Keratinocyte (primary cell): Measurements from ENCODE around the gene UMAD1. TPM values are rescaled to one million over a fixed set of nuclear protein-coding genes. Genes with fewer than 3 reads are reported as not detected.

Source experiments
- DNase-seq: peaks from one replicate; pipeline ENCODE4 v3.0.0-alpha.2; 2011; ENCODE audit warnings: low read depth, missing footprints, low spot score
- FAIRE-seq: peaks from 2 replicates; lab custom pipeline; 2011; peaks lifted over from hg19 to GRCh38; lab: Jason Lieb, UNC
- H2AFZ ChIP-seq: 2 replicates; pipeline ENCODE4 v1.6.0; 2012; ENCODE audit warnings: low read length, control low read depth, inconsistent platforms; ENCODE audit not compliant: control insufficient read depth
- H3K27ac ChIP-seq: 2 replicates; pipeline ENCODE4 v1.5.1; 2011; ENCODE audit warnings: low read length; ENCODE audit not compliant: control insufficient read depth, insufficient read depth
- H3K27me3 ChIP-seq: 3 replicates; pipeline ENCODE4 v1.6.0; 2011; ENCODE audit warnings: low read length; ENCODE audit not compliant: control insufficient read depth, insufficient read depth; ENCODE audit errors: extremely low read depth
- H3K36me3 ChIP-seq, 2 experiments: 2 replicates in 1 of 2; 3 replicates in 1 of 2; pipeline ENCODE4 v1.5.1; 2011; ENCODE audit warnings: low read length in 2 of 2, mild to moderate bottlenecking in 1 of 2; ENCODE audit not compliant: control insufficient read depth in 2 of 2, insufficient read depth in 2 of 2; ENCODE audit errors: extremely low read depth in 1 of 2
- H3K4me1 ChIP-seq: 3 replicates; pipeline ENCODE4 v1.5.1; 2011; ENCODE audit warnings: low read length; ENCODE audit not compliant: control insufficient read depth, insufficient read depth; ENCODE audit errors: extremely low read depth
- H3K4me2 ChIP-seq: 3 replicates; pipeline ENCODE4 v1.6.0; 2011; ENCODE audit warnings: low read depth, low read length; ENCODE audit not compliant: control insufficient read depth, insufficient read depth; ENCODE audit errors: extremely low read depth
- H3K4me3 ChIP-seq, 3 experiments: fragments of 200-600 bp in 1 of 3; sonication (generic) in 1 of 3; 2 replicates in 2 of 3; 3 replicates in 1 of 3; pipeline ENCODE4 v1.5.1; 2011 to 2016; ENCODE audit warnings: low read length in 3 of 3, mild to moderate bottlenecking in 3 of 3, control low read depth in 2 of 3, inconsistent platforms in 1 of 3, low read depth in 1 of 3, mixed read lengths in 1 of 3, mixed run types in 1 of 3, moderate library complexity in 1 of 3; ENCODE audit not compliant: control insufficient read depth in 2 of 3, insufficient read depth in 2 of 3; ENCODE audit errors: extremely low read depth in 1 of 3
- H3K79me2 ChIP-seq: 2 replicates; pipeline ENCODE4 v1.6.0; 2012; ENCODE audit warnings: low read length; ENCODE audit not compliant: control insufficient read depth, insufficient read depth
- H3K9ac ChIP-seq: 3 replicates; pipeline ENCODE4 v1.6.0; 2011; ENCODE audit warnings: low read length; ENCODE audit not compliant: control insufficient read depth, insufficient read depth; ENCODE audit errors: extremely low read depth
- H3K9me1 ChIP-seq: 3 replicates; pipeline ENCODE4 v1.6.0; 2011; ENCODE audit warnings: low read length; ENCODE audit not compliant: control insufficient read depth, insufficient read depth; ENCODE audit errors: extremely low read depth
- H3K9me3 ChIP-seq: 2 replicates; pipeline ENCODE4 v1.5.1; 2012; ENCODE audit warnings: low read depth, low read length; ENCODE audit not compliant: control insufficient read depth
- H4K20me1 ChIP-seq: 3 replicates; pipeline ENCODE4 v1.6.0; 2011; ENCODE audit warnings: low read length; ENCODE audit not compliant: control insufficient read depth, insufficient read depth; ENCODE audit errors: extremely low read depth
- CTCF ChIP-seq, 3 experiments: IDR thresholded peaks in 1 of 3; conservative IDR thresholded peaks in 1 of 3; optimal IDR thresholded peaks in 1 of 3; 2 replicates in 2 of 3; 3 replicates in 1 of 3; pipeline versions ENCODE3 to v1.5.1; 2011; ENCODE audit warnings: low read length in 3 of 3, mild to moderate bottlenecking in 3 of 3, moderate library complexity in 2 of 3, control low read depth in 1 of 3, inconsistent platforms in 1 of 3; ENCODE audit not compliant: insufficient read depth in 2 of 3; ENCODE audit errors: extremely low read depth in 1 of 3
- EZH2 ChIP-seq: IDR thresholded peaks from one replicate; pipeline ENCODE4 v1.6.1; 2012; ENCODE audit warnings: inconsistent platforms, mild to moderate bottlenecking, low read length, moderate library complexity
- dilution Hi-C: fragments of 300-500 bp; cut with MboI; formaldehyde crosslinking; loops from one replicate; pipeline ENCODE4 v1.7.0; 2020; ENCODE audit warnings: low sequenced_read_pairs; ENCODE audit not compliant: extremely low pct_ligation_motif_present
- polyA plus RNA-seq, 5 experiments: library from polyadenylated mRNA; depleted of rRNA in 3 of 5; stranded (reverse) in 3 of 5; stranded (forward) in 1 of 5; unstranded in 1 of 5; fragments of >200 nt; gene quantifications; 1 replicate in 1 of 5; 2 replicates in 3 of 5; 3 replicates in 1 of 5; pipeline versions ENCODE4 v1.2.1 to v1.2.3, GENCODE V29; 2011 to 2012; ENCODE audit warnings: missing spikeins in 2 of 5, low read depth in 1 of 5, low replicate concordance in 1 of 5

UMAD1 gene
- polyA plus RNA-seq, 1 donor (not counting 4 experiments of a cell fraction or from before 2014, with no cell fraction given), result 18.2 TPM

- H3K9me3 ChIP-seq, result no peaks in the 10 kb centered on the region
- no peak overlapping the region for H2AFZ ChIP-seq
- H3K9ac ChIP-seq, result no peak overlapping the region
- no peak overlapping the region for H3K27ac ChIP-seq
- H3K9me1 ChIP-seq, result no peaks in the 10 kb centered on the region
- no peak for TF ChIP-seq EZH2
- TF ChIP-seq CTCF (optimal IDR thresholded peaks at IDR 0.05 in 1 of 3, IDR thresholded peaks at IDR 0.05 in 1 of 3, conservative IDR thresholded peaks at IDR 0.05 in 1 of 3; ENCODE audit: extremely low read depth in 1 of 3, insufficient read depth in 2 of 3, low read length in 3 of 3), result no peak
- no peaks in the 10 kb centered on the region for H3K36me3 ChIP-seq
- FAIRE-seq (no peak), DNase-seq (no peak)
- no peaks in the 10 kb centered on the region for H3K4me1 ChIP-seq
- H4K20me1 ChIP-seq, result no peaks in the 10 kb centered on the region
- H3K4me2 ChIP-seq, result no peak overlapping the region
- H3K4me3 ChIP-seq, result no peak overlapping the region
- no peaks in the 10 kb centered on the region for H3K79me2 ChIP-seq
- dilution Hi-C loops, result no loop called here
- no peaks in the 10 kb centered on the region for H3K27me3 ChIP-seq
These were observed 208.3 kb downstream of the UMAD1 start for GRCh38 chr7:7848892-7849291.

- no peak for TF ChIP-seq CTCF (optimal IDR thresholded peaks at IDR 0.05 in 1 of 3, IDR thresholded peaks at IDR 0.05 in 1 of 3, conservative IDR thresholded peaks at IDR 0.05 in 1 of 3; ENCODE audit: extremely low read depth in 1 of 3, insufficient read depth in 2 of 3, low read length in 3 of 3)
- no peak for TF ChIP-seq EZH2
- no peaks in the 10 kb centered on the region for H3K27me3 ChIP-seq
- H3K4me2 ChIP-seq, result no peak overlapping the region
- H3K27ac ChIP-seq, result no peak overlapping the region
- H3K9me3 ChIP-seq, result no peaks in the 10 kb centered on the region
- DNase-seq (no peak), FAIRE-seq (no peak)
- no peak overlapping the region for H2AFZ ChIP-seq
- H4K20me1 ChIP-seq, result no peaks in the 10 kb centered on the region
- no peaks in the 10 kb centered on the region for H3K79me2 ChIP-seq
- no peak overlapping the region for H3K4me3 ChIP-seq
- no peaks in the 10 kb centered on the region for H3K9me1 ChIP-seq
- H3K9ac ChIP-seq, result no peak overlapping the region
- no peaks in the 10 kb centered on the region for H3K4me1 ChIP-seq
- H3K36me3 ChIP-seq, result no peaks in the 10 kb centered on the region
- dilution Hi-C loops, result no loop called here
These were observed 209.6 kb downstream of the UMAD1 start for GRCh38 chr7:7850150-7850549.
